Lower lobe of right lung (tissue), 2 donors: Measurements from ENCODE around the gene CRB1. TPM values are rescaled to one million over a fixed set of nuclear protein-coding genes. Genes with fewer than 3 reads are reported as not detected.

Experiments
- ATAC-seq, 2 donors: fragments of 200-7000 bp; cut with Tn5 transposase; one replicate each; pipeline ENCODE4 v1.9.1; 2020 to 2022; ENCODE audit warnings: mild to moderate bottlenecking in 2 of 2, moderate library complexity in 2 of 2
- DNase-seq: peaks from one replicate; pipeline ENCODE4 v3.0.0-alpha.2; 2020
- H3K27ac ChIP-seq: fragments of 200-600 bp; one replicate; pipeline ENCODE4 v1.8.0; 2022
- H3K27me3 ChIP-seq: fragments of 200-600 bp; one replicate; pipeline ENCODE4 v1.8.0; 2022; ENCODE audit warnings: low read depth
- H3K36me3 ChIP-seq: fragments of 200-600 bp; one replicate; pipeline ENCODE4 v1.8.0; 2022; ENCODE audit warnings: mild to moderate bottlenecking
- H3K4me1 ChIP-seq: fragments of 200-600 bp; one replicate; pipeline ENCODE4 v1.8.0; 2022
- H3K4me3 ChIP-seq: fragments of 200-600 bp; one replicate; pipeline ENCODE4 v1.8.0; 2022; ENCODE audit warnings: mild to moderate bottlenecking
- H3K9me3 ChIP-seq: fragments of 200-600 bp; one replicate; pipeline ENCODE4 v1.8.0; 2022
- intact Hi-C: fragments of 100-400 bp; cut with DNase I; formaldehyde crosslinking; loops from one replicate; pipeline ENCODE4 v1.11.0; 2022
- total RNA-seq: library from RNA; stranded (reverse); fragmentation: NEBNext Ultra II Directional; extraction: Animal tissue kit (Norgen Biotek cat#: 25700); gene quantifications from one replicate; pipeline ENCODE4 v1.2.1, GENCODE V29; 2021
- TF ChIP-seq, protein P1 (sequence below): fragments of 200-600 bp; IDR thresholded peaks from one replicate; pipeline ENCODE4 v1.8.0; 2022; ENCODE audit warnings: antibody characterized with exemption, mild to moderate bottlenecking
- donor health status: DM: no; HTN: yes; CAD: no; lungs with severe emphysema.

Gene CRB1
- total RNA-seq, 1 donor from 2014 or later, result 0.77 TPM

DNA sequence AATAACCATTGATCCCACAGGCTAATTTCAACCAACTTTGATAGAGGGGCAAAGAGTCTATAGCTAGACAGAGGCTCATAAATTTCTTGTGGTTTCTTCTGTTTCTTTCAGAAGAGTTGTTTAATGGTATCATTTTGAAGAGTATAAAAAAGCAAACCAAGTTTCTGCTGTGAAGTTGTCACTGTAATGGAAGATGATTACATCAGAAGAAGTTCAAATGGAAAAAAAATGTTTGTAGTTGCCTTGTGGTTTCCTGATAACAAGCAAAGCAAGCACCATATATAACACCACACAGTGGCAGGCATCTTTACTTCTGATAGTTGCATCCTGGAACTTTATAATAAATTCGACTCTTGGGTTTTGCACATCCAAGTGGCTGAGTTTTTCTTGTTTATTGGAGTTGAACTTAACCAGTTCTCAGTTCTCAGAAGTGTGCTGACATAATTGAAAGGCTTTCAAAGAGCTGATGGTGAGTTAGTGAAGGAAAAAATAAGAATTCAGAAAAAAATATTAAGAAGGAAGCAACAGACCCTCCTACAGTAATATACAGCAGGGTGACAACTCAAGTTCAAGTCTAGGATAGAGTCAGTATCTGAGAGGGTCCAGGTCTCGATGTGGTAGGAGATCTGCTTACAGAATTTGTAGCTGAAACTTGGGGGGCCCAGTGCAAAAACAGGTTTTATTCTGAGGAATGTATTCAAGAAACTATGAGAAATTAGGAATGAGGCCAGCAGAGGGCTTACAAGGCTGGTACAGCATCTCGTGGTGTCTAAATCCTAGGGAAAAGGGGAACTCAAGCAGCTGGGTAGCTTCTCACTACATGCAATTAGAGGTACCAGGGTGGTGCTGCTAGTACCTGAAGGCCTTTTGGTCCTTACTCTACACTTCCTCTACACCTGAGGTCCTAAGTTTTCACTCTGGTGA lies 123.5 kb downstream of the CRB1 start:
- Histone ChIP-seq H3K9me3 (no peaks in the 10 kb centered on the region), H3K27ac (no peak overlapping the region), H3K4me3 (no peak overlapping the region), H3K4me1 (no peaks in the 10 kb centered on the region), H3K36me3 (no peaks in the 10 kb centered on the region), H3K27me3 (no peaks in the 10 kb centered on the region)
- no peak for DNase-seq
- intact Hi-C loops, result no loop called here
- no peak for ATAC-seq
- TF ChIP-seq, protein P1, sequence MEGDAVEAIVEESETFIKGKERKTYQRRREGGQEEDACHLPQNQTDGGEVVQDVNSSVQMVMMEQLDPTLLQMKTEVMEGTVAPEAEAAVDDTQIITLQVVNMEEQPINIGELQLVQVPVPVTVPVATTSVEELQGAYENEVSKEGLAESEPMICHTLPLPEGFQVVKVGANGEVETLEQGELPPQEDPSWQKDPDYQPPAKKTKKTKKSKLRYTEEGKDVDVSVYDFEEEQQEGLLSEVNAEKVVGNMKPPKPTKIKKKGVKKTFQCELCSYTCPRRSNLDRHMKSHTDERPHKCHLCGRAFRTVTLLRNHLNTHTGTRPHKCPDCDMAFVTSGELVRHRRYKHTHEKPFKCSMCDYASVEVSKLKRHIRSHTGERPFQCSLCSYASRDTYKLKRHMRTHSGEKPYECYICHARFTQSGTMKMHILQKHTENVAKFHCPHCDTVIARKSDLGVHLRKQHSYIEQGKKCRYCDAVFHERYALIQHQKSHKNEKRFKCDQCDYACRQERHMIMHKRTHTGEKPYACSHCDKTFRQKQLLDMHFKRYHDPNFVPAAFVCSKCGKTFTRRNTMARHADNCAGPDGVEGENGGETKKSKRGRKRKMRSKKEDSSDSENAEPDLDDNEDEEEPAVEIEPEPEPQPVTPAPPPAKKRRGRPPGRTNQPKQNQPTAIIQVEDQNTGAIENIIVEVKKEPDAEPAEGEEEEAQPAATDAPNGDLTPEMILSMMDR, result no peak

GRCh38 chr1:197392541-197392940 lies 124.5 kb downstream of the CRB1 start:
- ATAC-seq, result no peak
- H3K4me1 ChIP-seq, result no peaks in the 10 kb centered on the region

GRCh38 chr1:197393105-197393504 lies 125.1 kb downstream of the CRB1 start:
- no peak overlapping the region for H3K27ac ChIP-seq
- H3K4me3 ChIP-seq, result no peak overlapping the region
- H3K4me1 ChIP-seq, result no peaks in the 10 kb centered on the region
- no peaks in the 10 kb centered on the region for H3K9me3 ChIP-seq
- intact Hi-C loops, result no loop called here
- TF ChIP-seq, protein P1, result no peak
- DNase-seq (no peak), ATAC-seq (no peak)
- no peaks in the 10 kb centered on the region for H3K36me3 ChIP-seq
- H3K27me3 ChIP-seq, result no peaks in the 10 kb centered on the region

More at GRCh38 chr1:197392541-197392940, 124.5 kb downstream of the CRB1 start:
- DNase-seq, result no peak
- no peaks in the 10 kb centered on the region for H3K9me3 ChIP-seq
- TF ChIP-seq, protein P1, result no peak
- H3K27me3 ChIP-seq, result no peaks in the 10 kb centered on the region
- no peak overlapping the region for H3K4me3 ChIP-seq
- no peaks in the 10 kb centered on the region for H3K36me3 ChIP-seq
- intact Hi-C loops, result no loop called here
- no peak overlapping the region for H3K27ac ChIP-seq

DNA sequence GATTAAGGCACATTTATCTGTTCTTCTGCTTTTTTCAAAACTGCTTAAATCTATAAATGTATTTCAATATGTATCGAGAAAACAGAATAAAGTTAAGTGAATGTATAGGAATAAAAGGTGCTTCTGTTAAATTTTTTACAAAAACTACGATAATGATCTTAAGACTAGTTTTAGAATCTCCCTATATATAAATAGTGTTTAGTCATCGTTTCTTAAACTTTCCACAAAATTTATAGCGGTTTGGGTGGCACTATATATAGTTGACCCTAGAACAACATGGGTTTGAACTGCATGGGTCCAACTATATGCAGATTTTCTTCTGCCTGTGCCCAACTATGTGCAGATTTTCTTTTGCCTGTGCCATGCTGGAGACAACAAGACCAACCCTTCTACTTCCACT lies 125.7 kb downstream of the CRB1 start:
- no peaks in the 10 kb centered on the region for H3K4me1 ChIP-seq
- H3K4me3 ChIP-seq, result no peak overlapping the region
- intact Hi-C loops, result no loop called here
- H3K27ac ChIP-seq, result no peak overlapping the region
- H3K27me3 ChIP-seq, result no peaks in the 10 kb centered on the region
- ATAC-seq (no peak), DNase-seq (no peak)
- no peaks in the 10 kb centered on the region for H3K36me3 ChIP-seq
- TF ChIP-seq, protein P1, result no peak
- H3K9me3 ChIP-seq, result no peaks in the 10 kb centered on the region

DNA sequence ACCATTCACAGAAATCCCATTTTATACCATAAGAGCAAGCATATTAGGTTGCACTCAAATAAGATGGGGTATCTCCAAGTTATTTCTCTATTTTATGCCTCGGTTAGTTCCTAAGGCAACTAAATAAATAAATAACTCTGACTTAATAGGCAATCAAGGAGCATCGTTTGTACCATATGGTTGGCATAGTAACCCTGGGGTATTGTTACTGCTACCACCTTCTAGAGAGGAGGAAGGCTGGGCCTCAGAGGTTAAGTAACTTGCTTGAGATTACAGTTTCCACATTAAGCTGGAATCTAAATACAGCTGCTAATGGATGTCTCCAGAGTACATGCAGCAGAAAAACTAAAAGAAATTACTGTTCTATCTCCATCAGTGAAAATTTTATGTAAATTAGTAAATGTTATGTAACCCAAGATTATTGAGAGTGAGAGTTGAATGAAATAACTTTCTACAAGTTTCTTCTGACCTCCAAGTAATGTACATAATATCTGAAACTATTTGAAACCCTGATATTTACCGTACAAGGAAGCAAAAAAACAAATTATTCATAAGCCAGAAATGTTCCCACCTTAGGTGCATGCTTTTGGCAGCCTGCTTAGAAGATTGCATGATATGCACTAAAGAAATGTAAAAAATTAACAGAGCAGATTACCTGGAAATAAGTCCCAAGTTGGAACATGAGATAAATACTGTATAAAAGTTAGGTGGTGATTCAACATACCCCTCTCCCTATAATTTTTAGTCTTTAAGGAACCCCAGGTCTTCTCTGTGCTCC lies 127.0 kb downstream of the CRB1 start:
- no peak for ATAC-seq
- Histone ChIP-seq H3K27me3 (no peaks in the 10 kb centered on the region), H3K4me1 (no peaks in the 10 kb centered on the region), H3K9me3 (no peaks in the 10 kb centered on the region), H3K36me3 (no peaks in the 10 kb centered on the region), H3K27ac (no peak overlapping the region), H3K4me3 (no peak overlapping the region)
- intact Hi-C loops, result no loop called here
- DNase-seq, result no peak
- TF ChIP-seq, protein P1, result no peak
